ENCODE measurements around the gene CTSA.

- no peak for TF ChIP-seq POLR2A (IDR thresholded peaks at IDR 0.05)
- no peak for TF ChIP-seq CTCF (IDR thresholded peaks at IDR 0.05)
Observed at GRCh38 chr20:45851501-45851900, 39.6 kb upstream of the CTSA start.
